ACHN (cell line): ENCODE results near the gene AP2A1.

Source experiments
- DNase-seq: peaks from one replicate; pipeline ENCODE4 v3.0.0-alpha.2; 2015
- in situ Hi-C: cut with HindIII; loops from 2 replicates; pipeline ENCODE4 v1.10.0; 2017; ENCODE audit warnings: low sequenced_read_pairs, low pct_ligation_motif_present, low pct_unique_long_range_greater_than_20kb

Gene AP2A1

GRCh38 chr19:49827034-49827433, 60.2 kb downstream of the AP2A1 start:
- DNase-seq = no peak
- in situ Hi-C loops = no loop called here

GRCh38 chr19:49829200-49829599, 62.4 kb downstream of the AP2A1 start:
- in situ Hi-C loops = no loop called here
- no peak for DNase-seq

DNA sequence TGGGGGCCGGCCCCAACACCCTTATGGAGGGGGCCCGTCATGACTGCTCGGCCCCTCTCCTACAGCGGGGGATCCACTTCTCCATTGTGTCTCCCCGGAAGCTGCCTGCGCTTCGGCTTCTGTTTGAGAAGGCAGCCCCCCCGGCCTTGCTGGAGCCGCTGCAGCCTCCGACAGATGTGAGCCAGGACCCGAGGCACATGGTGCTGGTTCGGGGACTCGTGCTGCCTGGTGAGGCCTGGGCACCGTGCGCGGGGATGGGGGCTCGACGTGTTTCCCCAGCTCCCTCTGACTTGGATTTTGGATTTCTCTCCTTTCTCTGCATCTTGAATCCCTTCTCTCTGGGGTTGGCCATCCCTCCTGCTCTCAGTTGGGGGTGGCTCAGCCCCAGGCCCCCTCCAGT, 62.9 kb downstream of the AP2A1 start:
- in situ Hi-C loops = no loop called here
- DNase-seq = no peak

DNA sequence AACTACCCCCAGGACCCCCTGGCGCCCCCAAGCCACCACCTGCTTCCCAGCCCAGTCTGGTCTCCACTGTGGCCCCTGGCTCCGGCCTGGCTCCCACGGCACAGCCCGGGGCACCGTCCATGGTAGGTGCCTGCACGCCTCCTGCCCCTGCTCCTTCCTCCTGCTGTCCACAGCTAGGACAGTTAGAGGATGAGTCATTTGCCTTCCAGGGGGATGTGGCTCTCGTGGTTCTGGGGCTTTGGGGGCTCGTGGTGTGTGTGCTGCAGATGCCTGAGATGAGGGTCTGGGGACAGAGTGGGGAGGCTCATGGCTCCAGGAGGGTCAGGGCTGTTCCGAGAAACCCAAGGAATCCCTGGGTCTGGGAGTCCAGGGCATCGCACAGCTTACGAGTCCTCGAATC, 64.0 kb downstream of the AP2A1 start:
- no peak for DNase-seq
- in situ Hi-C loops = no loop called here

- in situ Hi-C loops = no loop called here
- DNase-seq = no peak
These were observed 64.8 kb downstream of the AP2A1 start for GRCh38 chr19:49831592-49831991.

DNA sequence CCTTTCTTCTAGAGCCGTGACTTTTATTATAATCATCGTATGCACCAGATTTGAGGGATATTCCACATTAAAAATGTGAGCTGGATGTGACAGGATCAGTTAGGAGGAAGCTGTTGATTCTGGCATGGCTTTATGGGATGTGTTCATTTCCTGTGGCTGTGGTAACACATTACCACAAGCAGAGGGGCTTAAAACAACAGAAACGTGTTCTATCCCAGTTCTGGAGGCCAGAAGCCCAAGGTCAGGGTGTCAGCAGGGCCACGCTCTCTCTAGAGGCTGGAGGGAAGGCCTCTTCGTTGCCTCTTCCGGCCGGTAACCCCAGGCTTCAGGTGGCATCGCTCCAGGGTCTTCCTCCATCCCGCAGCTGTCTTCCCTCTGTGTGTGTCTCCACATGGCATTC, 65.8 kb downstream of the AP2A1 start:
- in situ Hi-C loops = no loop called here

DNA sequence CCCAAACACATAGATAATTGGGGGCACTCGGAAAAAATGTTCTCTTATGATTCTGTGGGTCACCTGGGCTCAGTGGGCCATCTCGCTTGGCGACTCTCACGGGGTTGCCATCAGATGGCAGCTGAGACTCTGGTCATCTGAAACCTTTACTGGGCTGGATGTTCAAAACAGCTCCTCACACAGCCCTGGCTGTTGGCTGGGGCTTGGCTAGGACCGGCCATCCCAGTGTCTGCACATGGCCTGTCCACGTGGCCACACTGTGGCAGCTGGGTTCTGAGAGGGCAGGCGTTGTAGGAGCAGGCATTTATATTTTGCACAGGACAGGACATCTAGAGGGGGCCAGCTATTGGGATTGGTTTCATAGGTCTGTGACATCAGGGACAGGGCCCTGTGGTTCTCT, 66.8 kb downstream of the AP2A1 start:
- DNase-seq = no peak
- in situ Hi-C loops = no loop called here

More for the DNA sequence above, 65.8 kb downstream of the AP2A1 start:
- no peak for DNase-seq

GRCh38 chr19:49835562-49835961, 68.8 kb downstream of the AP2A1 start:
- DNase-seq = no peak
- in situ Hi-C loops = no loop called here

GRCh38 chr19:49836176-49837008, 69.6 kb downstream of the AP2A1 start:
- in situ Hi-C loops = no loop called here

DNA sequence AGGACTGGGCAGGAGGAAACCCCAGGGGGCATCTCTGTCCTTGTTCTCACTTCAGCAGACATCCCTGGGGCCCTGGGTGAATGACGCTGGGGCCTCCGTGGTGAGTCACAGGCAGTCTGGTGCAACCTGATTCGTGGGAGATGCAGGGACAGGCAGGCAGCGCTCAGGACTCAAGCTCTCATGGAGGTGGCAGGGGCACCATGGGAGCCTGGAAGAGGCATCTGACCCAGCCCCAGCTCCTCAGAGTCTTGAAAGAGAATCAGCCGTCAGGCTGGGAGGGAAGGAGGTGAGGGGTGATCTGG, 70.2 kb downstream of the AP2A1 start:
- DNase-seq = no peak
- in situ Hi-C loops = no loop called here

More at GRCh38 chr19:49836176-49837008, 69.6 kb downstream of the AP2A1 start:
- no peak for DNase-seq

DNA sequence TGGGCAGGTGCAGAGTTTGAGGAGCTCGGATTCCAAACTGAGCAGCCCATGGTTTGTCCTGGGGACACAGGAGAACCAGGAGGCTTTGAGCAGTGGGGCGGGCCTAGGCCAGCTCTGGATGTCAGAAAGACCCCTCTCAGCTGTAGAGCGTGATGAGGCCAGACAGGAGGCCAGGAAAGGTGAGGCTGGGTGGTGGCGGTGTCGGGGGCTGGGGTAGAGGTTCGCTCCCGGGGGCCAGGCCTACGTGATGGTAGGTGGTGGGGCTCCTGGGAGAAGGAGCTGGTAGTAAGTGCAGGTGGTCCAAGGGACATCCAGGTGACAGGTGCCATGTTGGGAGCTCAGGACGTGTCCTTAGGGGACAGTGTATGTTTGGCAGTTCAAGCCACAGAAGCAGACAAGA, 70.6 kb downstream of the AP2A1 start:
- DNase-seq = no peak
- in situ Hi-C loops = no loop called here

GRCh38 chr19:49838885-49839588, 72.2 kb downstream of the AP2A1 start:
- no peak for DNase-seq
- in situ Hi-C loops = no loop called here

GRCh38 chr19:49839713-49840112, 72.9 kb downstream of the AP2A1 start:
- DNase-seq = no peak
- in situ Hi-C loops = no loop called here

- DNase-seq = no peak
- in situ Hi-C loops = no loop called here
These were observed 73.5 kb downstream of the AP2A1 start for GRCh38 chr19:49840321-49840720.

GRCh38 chr19:49840736-49841249, 74.0 kb downstream of the AP2A1 start:
- in situ Hi-C loops = no loop called here
- DNase-seq = no peak

DNA sequence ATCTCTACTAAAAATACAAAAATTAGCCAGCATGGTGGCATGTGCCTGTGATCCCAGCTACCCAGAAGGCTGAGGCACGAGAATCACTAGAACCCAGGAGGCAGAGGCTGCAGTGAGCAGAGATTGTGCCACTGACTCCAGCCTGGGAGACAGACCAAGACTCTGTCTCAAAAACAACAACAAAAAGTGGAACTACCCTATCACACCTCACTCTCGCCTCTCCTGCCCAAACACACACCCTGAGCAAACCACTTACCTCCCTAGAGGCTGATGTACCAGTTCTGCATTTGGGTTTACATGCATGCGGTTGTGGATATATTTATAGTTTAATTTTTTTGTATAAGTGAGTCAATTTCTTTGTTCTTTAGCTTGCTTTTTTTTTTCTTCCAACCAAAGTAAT, 76.5 kb downstream of the AP2A1 start:
- in situ Hi-C loops = no loop called here
- DNase-seq = no peak

- in situ Hi-C loops = no loop called here
- no peak for DNase-seq
These were observed 77.6 kb downstream of the AP2A1 start for GRCh38 chr19:49844138-49845095.

- no peak for DNase-seq
- in situ Hi-C loops = no loop called here
These were observed 78.6 kb downstream of the AP2A1 start for GRCh38 chr19:49845414-49845813.

DNA sequence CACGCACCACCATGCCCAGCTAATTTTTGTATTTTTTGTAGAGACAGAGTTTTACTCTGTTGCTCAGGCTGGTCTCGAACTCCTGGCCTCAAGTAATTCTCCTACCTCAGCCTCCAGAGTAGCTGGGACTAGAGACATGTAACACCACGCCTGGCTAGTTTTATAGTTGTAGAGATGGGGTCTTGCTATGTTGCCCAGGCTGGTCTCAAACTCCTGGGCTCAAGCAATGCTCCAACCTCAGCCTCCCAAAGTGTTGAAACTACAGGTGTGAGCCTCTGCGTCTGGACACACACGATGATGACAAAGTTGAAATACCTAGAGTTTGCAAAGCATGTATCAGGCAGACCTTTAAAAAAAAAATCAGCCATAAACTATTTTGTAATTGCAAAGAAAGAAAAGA, 79.6 kb downstream of the AP2A1 start:
- DNase-seq = no peak
- in situ Hi-C loops = no loop called here
